Body of pancreas (tissue), 4 donors: ENCODE measurements around the gene MUC5AC.

ENCODE experiments used
- CTCF ChIP-seq, 7 experiments: fragments of 450-650 bp in 4 of 7; fragments of 200-600 bp in 3 of 7; sonication (generic) in 3 of 7; IDR thresholded peaks; one replicate each; pipeline ENCODE4 v1.5.1; 2016 to 2019; ENCODE audit warnings: antibody characterized with exemption in 7 of 7
- POLR2A ChIP-seq, 3 donors: fragments of 450-650 bp; IDR thresholded peaks; one replicate each; pipeline ENCODE4 v1.6.1; 2016; ENCODE audit warnings: antibody characterized with exemption in 3 of 3, mild to moderate bottlenecking in 2 of 3

- no peak for TF ChIP-seq CTCF (IDR thresholded peaks at IDR 0.05)
- no peak for TF ChIP-seq POLR2A (IDR thresholded peaks at IDR 0.05)
Measured at GRCh38 chr11:1231396-1232020, 73.8 kb downstream of the MUC5AC start.
